OCI-LY1 (cell line): ENCODE data around the gene GNG11.

Experiments
- CTCF ChIP-seq: fragments of 200-600 bp; sonication (generic), shearing (Covaris generic); IDR thresholded peaks from 2 replicates; pipeline ENCODE4 v1.5.1; 2017; ENCODE audit warnings: mild to moderate bottlenecking, antibody characterized with exemption, low read length, moderate library complexity, mixed read lengths
- EZH2 ChIP-seq: fragments of 200-600 bp; sonication (generic), shearing (Covaris generic); IDR thresholded peaks from 2 replicates; pipeline ENCODE4 v1.8.0; 2017; ENCODE audit warnings: borderline replicate concordance, mixed run types, mild to moderate bottlenecking, antibody characterized with exemption, low read length, moderate library complexity, mixed read lengths

DNA sequence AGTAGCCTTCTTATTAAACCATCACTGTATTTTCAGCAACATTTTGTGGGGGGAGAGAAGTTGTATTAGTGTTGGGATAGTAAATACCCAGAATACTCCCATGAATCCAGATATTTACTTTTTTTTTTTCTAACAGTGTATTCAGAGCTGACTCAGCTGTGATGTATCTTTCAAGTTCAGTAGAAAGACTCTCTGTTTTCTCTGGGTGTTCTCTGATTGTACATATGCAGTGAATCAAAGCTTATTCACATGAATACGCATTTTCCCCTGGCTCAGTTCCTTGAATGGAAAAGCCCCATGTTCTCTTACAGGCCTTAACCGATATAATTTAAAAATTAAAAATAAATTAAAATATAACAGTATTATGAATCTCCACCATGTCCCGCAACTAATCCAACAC, 32.3 kb upstream of the GNG11 start:
- TF ChIP-seq CTCF (no peak), EZH2 (no peak)
